GM23248 (cell line): Measurements from ENCODE around the gene ARHGEF38. TPM values are rescaled to one million over a fixed set of nuclear protein-coding genes. Genes with fewer than 3 reads are reported as not detected.

ENCODE experiments used
- DNase-seq: peaks from one replicate; pipeline ENCODE4 v3.0.0-alpha.2; 2015
- H2AFZ ChIP-seq: fragments of 200-600 bp; sonication (generic); 2 replicates; pipeline ENCODE4 v1.6.1; 2016; ENCODE audit warnings: antibody characterized with exemption
- H3F3A ChIP-seq: fragments of 200-600 bp; sonication (generic); 2 replicates; pipeline ENCODE4 v1.6.1; 2016; ENCODE audit warnings: mild to moderate bottlenecking, antibody characterized with exemption, mixed run types; ENCODE audit not compliant: insufficient read depth
- H3K27ac ChIP-seq: fragments of 200-600 bp; sonication (generic); 2 replicates; pipeline ENCODE4 v1.5.1; 2016; ENCODE audit warnings: mild to moderate bottlenecking
- H3K27me3 ChIP-seq: fragments of 200-600 bp; sonication (generic); replicated peaks from 2 replicates; pipeline ENCODE4 v1.6.1; 2016; ENCODE audit warnings: mild to moderate bottlenecking; ENCODE audit not compliant: insufficient read depth
- H3K36me3 ChIP-seq: fragments of 200-600 bp; sonication (generic); 2 replicates; pipeline ENCODE4 v1.6.1; 2016; ENCODE audit warnings: low read depth, mild to moderate bottlenecking
- H3K4me1 ChIP-seq: fragments of 200-600 bp; sonication (generic); 2 replicates; pipeline ENCODE4 v1.6.1; 2016; ENCODE audit warnings: mild to moderate bottlenecking; ENCODE audit not compliant: insufficient read depth
- H3K4me2 ChIP-seq: fragments of 200-600 bp; sonication (generic); one replicate; pipeline ENCODE4 v1.6.1; 2016; ENCODE audit warnings: mild to moderate bottlenecking; ENCODE audit not compliant: unreplicated experiment
- H3K4me3 ChIP-seq: fragments of 200-600 bp; sonication (generic); 2 replicates; pipeline ENCODE4 v1.5.1; 2016; ENCODE audit warnings: mild to moderate bottlenecking
- H3K79me2 ChIP-seq: fragments of 200-600 bp; sonication (generic); 2 replicates; pipeline ENCODE4 v1.6.1; 2016; ENCODE audit warnings: mild to moderate bottlenecking; ENCODE audit not compliant: insufficient read depth
- H3K9ac ChIP-seq: fragments of 200-600 bp; sonication (generic); 2 replicates; pipeline ENCODE4 v1.6.1; 2016; ENCODE audit warnings: mild to moderate bottlenecking
- H3K9me2 ChIP-seq: fragments of 200-600 bp; sonication (generic); 2 replicates; pipeline ENCODE4 v1.6.1; 2016; ENCODE audit warnings: mixed run types, mild to moderate bottlenecking, moderate library complexity; ENCODE audit not compliant: insufficient read depth
- H3K9me3 ChIP-seq: fragments of 200-600 bp; sonication (generic); one replicate; pipeline ENCODE4 v1.6.1; 2017; ENCODE audit warnings: low read depth
- H4K20me1 ChIP-seq: fragments of 200-600 bp; sonication (generic); 2 replicates; pipeline ENCODE4 v1.6.0; 2016; ENCODE audit not compliant: insufficient read depth
- EZH2 ChIP-seq: fragments of 200-600 bp; sonication (generic); IDR thresholded peaks from 2 replicates; pipeline ENCODE4 v1.6.1; 2018; ENCODE audit warnings: antibody characterized with exemption, mild to moderate bottlenecking; ENCODE audit not compliant: insufficient read depth, poor library complexity, severe bottlenecking
- EZH2phosphoT487 ChIP-seq: fragments of 200-600 bp; sonication (generic); IDR thresholded peaks from 2 replicates; pipeline ENCODE4 v1.6.1; 2018; ENCODE audit warnings: antibody characterized with exemption, moderate library complexity, mild to moderate bottlenecking, low read depth; ENCODE audit not compliant: insufficient read depth
- WGBS, 2 experiments: methylation state at CpG; one replicate each; pipeline ENCODE4 v1.1.6; 2015 to 2017; ENCODE audit warnings: low lambda C conversion rate in 2 of 2, low coverage in 1 of 2; ENCODE audit errors: missing lambda C conversion rate in 2 of 2; 5-methylcytosine and 5-hydroxymethylcytosine counted together
- in situ Hi-C: fragments of 300-500 bp; cut with MboI; formaldehyde crosslinking; loops from 2 replicates; pipeline ENCODE4 v1.15.0; 2020
- polyA plus RNA-seq: library from polyadenylated mRNA; unstranded; fragments of >200 nt; fragmentation: Nextera tagmentation; extraction: Ambion mirVana; gene quantifications from 2 replicates; pipeline ENCODE4 v1.2.1, GENCODE V29; 2016
- total RNA-seq: library from RNA; depleted of rRNA; stranded (reverse); fragments of >200 nt; shearing (Covaris generic); gene quantifications from 2 replicates; pipeline ENCODE4 v1.2.3, GENCODE V29; 2014

ARHGEF38 gene
- total and polyA plus RNA-seq, 2 experiments from 2014 or later = not detected

DNA sequence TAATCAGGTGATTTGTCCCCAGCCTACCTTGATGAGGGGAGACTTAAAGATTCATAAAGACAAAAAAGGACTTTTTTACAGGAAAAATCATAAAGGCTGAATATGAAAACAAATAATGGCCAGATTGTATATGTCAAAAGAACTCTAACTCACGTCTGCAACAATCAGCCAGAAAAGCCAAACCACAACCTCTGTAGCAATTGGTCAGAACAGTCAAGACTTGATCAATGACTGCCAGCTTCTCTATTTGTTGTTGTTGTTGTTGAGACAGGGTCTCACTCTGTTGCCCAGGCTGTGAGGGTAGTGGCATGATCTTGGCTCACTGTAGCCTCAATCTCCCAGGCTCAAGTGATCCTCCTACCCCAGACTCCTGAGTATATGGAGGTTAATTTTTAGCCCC is 42.7 kb upstream of the ARHGEF38 start:
- Histone ChIP-seq H3K36me3 (no peaks in the 10 kb centered on the region), H3K9ac (no peak overlapping the region), H3K9me2 (no peaks in the 10 kb centered on the region), H3K4me3 (no peak overlapping the region), H3K9me3 (no peaks in the 10 kb centered on the region), H3K4me1 (no peaks in the 10 kb centered on the region), H3F3A (no peaks in the 10 kb centered on the region), H3K27me3 (no peaks in the 10 kb centered on the region), H2AFZ (no peak overlapping the region), H4K20me1 (no peaks in the 10 kb centered on the region), H3K79me2 (no peaks in the 10 kb centered on the region), H3K4me2 (no peak overlapping the region), H3K27ac (no peak overlapping the region)
- TF ChIP-seq EZH2 (no peak), EZH2phosphoT487 (no peak)
- no peak for DNase-seq
- in situ Hi-C loops = no loop called here
- 0% methylated on average over 1 of the region's 1 CpG for WGBS, 2 experiments

DNA sequence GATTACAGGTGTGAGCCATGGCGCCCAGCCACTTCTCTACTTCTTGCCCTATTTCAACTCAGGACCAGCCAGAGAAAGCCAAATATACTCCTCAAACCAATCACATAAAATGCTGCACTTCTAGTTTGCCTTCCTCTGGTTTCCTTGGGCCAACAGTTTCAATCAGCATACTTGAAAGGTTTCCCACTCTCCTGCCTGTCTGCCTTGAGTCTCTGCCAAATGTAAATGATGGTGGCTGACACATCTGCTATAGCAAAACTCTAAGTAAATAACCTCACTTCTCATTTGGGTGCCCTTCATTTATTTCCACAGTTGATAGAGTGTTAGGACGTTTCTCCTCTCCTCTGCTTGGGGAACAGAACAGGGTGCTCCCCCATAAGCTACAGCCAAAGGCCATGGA is 42.2 kb upstream of the ARHGEF38 start:
- in situ Hi-C loops = no loop called here
- H3K4me2 ChIP-seq = no peak overlapping the region
- H2AFZ ChIP-seq = no peak overlapping the region
- no peaks in the 10 kb centered on the region for H3K36me3 ChIP-seq
- DNase-seq = no peak
- H3K4me1 ChIP-seq = no peaks in the 10 kb centered on the region
- H3K9me3 ChIP-seq = no peaks in the 10 kb centered on the region
- no peaks in the 10 kb centered on the region for H3K9me2 ChIP-seq
- H4K20me1 ChIP-seq = no peaks in the 10 kb centered on the region
- H3K4me3 ChIP-seq = no peak overlapping the region
- no peak overlapping the region for H3K9ac ChIP-seq
- TF ChIP-seq EZH2 (no peak), EZH2phosphoT487 (no peak)
- 29 to 33% methylated on average over 2 of the region's 2 CpGs for WGBS, 2 experiments
- no peaks in the 10 kb centered on the region for H3F3A ChIP-seq
- no peak overlapping the region for H3K27ac ChIP-seq
- H3K27me3 ChIP-seq = no peaks in the 10 kb centered on the region
- no peaks in the 10 kb centered on the region for H3K79me2 ChIP-seq

DNA sequence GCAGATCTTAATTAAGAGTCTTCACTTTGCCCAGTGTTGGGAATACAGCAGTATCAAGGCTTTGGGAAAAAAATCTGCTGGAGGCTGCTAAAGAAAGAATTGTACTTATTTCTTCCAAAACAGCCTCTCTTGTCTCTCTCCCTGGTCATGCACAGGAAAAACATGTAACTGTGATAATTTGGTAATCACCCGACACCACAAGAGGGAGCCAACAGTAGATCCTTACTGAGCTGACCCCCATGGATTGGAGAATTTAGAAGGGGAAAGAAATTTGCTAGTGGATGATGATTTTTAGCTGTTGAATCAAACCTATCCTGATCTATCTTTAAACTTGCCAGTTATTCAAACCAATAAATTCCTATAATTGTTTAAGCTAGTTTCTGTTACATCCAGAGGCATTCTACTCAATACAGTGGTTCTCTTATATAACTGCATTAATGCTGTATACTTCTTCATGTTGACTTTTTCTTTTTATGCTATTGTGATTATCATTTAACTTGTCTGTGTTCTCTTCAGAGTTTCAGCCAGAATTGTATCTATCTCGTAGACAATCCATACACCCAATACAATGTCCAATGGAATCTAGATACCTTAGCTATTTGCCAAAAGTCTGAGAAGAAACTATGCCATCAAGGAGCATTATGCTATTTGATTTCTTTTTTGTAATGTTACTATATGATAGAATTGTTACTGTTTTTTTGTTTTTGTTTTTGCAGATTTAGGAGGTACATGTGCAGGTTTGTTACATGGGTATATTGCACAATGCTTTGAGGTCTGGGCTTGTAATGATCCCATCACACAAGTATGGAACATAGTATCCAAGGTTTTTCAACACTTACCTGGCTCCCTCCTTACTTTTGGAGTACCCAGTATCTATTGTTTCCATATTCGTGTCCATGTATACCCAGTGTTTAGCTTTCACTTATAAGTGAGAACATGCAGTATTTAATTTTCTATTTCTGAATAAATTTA is 31.3 kb upstream of the ARHGEF38 start:
- Histone ChIP-seq H3K9me2 (no peaks in the 10 kb centered on the region), H3K9ac (no peak overlapping the region), H3K4me2 (no peak overlapping the region), H4K20me1 (no peaks in the 10 kb centered on the region), H3F3A (no peaks in the 10 kb centered on the region), H3K9me3 (no peaks in the 10 kb centered on the region), H3K79me2 (no peaks in the 10 kb centered on the region), H3K27me3 (peaks cover 11% of the 10 kb centered on the region), H3K4me3 (no peak overlapping the region), H3K4me1 (no peaks in the 10 kb centered on the region), H3K36me3 (no peaks in the 10 kb centered on the region), H2AFZ (no peak overlapping the region), H3K27ac (no peak overlapping the region)
- in situ Hi-C loops = no loop called here
- DNase-seq = peak; percentile 51
- 5 to 9% methylated on average over 3 of the region's 3 CpGs for WGBS, 2 experiments
- TF ChIP-seq EZH2 = no peak
- TF ChIP-seq EZH2phosphoT487 = no peak

DNA sequence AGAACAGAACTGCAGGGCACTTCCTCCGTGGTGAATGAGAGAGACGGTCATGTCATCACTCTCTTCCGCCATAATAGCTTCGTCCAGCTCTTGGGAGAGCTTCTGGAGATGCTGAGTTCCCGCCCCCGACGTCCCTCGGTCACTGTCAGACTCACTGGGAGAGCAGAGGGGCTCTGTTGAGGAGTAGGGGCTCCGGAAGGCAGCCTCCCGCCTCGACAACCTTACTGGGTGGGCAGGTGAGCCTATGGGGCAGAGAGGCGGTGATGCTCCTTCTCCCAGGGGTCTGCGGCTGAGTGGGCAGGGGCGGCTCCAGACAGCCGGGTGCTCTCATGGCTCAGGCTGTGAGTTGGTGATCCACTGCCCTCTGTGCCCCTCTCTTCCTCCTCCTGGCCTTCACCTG is 25.8 kb upstream of the ARHGEF38 start:
- no peaks in the 10 kb centered on the region for H3K79me2 ChIP-seq
- no peak overlapping the region for H3K4me2 ChIP-seq
- 25 to 47% methylated on average over 14 to 15 of the region's 15 CpGs for WGBS, 2 experiments
- H3K36me3 ChIP-seq = no peaks in the 10 kb centered on the region
- no peaks in the 10 kb centered on the region for H3K9me2 ChIP-seq
- no peak for DNase-seq
- H3K9ac ChIP-seq = no peak overlapping the region
- H3K9me3 ChIP-seq = no peaks in the 10 kb centered on the region
- no peak overlapping the region for H3K4me3 ChIP-seq
- no peak overlapping the region for H3K27ac ChIP-seq
- TF ChIP-seq EZH2phosphoT487 (no peak), EZH2 (no peak)
- in situ Hi-C loops = no loop called here
- no peaks in the 10 kb centered on the region for H3K4me1 ChIP-seq
- peaks cover 3% of the 10 kb centered on the region for H3K27me3 ChIP-seq
- H3F3A ChIP-seq = no peaks in the 10 kb centered on the region
- H4K20me1 ChIP-seq = no peaks in the 10 kb centered on the region
- H2AFZ ChIP-seq = no peak overlapping the region
